Thoracic aorta (tissue), 2 donors: ENCODE results near the gene FIZ1. TPM values are rescaled to one million over a fixed set of nuclear protein-coding genes. Genes with fewer than 3 reads are reported as not detected.
"Not testable (repeated sequence)": the region's sequence is repeated elsewhere in the genome, so short reads cannot be mapped to it uniquely, and the experiment has no call there.

ENCODE experiments used
- ATAC-seq: fragments of 150-250 bp; one replicate; pipeline ENCODE4 v1.8.0; 2017; ENCODE audit warnings: low read depth; ENCODE audit not compliant: insufficient number of reproducible peaks, low FRiP score
- DNase-seq: peaks from one replicate; pipeline ENCODE4 v3.0.0-alpha.2; 2020; ENCODE audit warnings: low spot score
- H3K27ac ChIP-seq, 2 donors: fragments of 200-600 bp; sonication (generic); 1 replicate in 1 of 2; 2 replicates in 1 of 2; pipeline ENCODE4 v1.5.1; 2016; ENCODE audit warnings: mild to moderate bottlenecking in 2 of 2, moderate library complexity in 2 of 2
- H3K27me3 ChIP-seq: fragments of 200-600 bp; sonication (generic); replicated peaks from 2 replicates; pipeline ENCODE4 v1.6.0; 2016; ENCODE audit warnings: mild to moderate bottlenecking; ENCODE audit not compliant: insufficient read depth
- H3K36me3 ChIP-seq: fragments of 200-600 bp; sonication (generic); one replicate; pipeline ENCODE4 v1.5.1; 2016
- H3K4me1 ChIP-seq, 2 donors: fragments of 200-600 bp; sonication (generic); 1 replicate in 1 of 2; 2 replicates in 1 of 2; pipeline versions ENCODE4 v1.5.1 to v1.6.0; 2016; ENCODE audit warnings: low read depth in 2 of 2, mild to moderate bottlenecking in 1 of 2; ENCODE audit not compliant: control insufficient read depth in 1 of 2
- H3K4me3 ChIP-seq: fragments of 200-600 bp; sonication (generic); 2 replicates; pipeline ENCODE4 v1.5.1; 2016; ENCODE audit warnings: mild to moderate bottlenecking
- H3K9me3 ChIP-seq: fragments of 200-600 bp; sonication (generic); 2 replicates; pipeline ENCODE4 v1.5.1; 2016
- total RNA-seq, 2 donors: library from RNA; depleted of rRNA; stranded (reverse); fragments of >200 nt; gene quantifications; one replicate each; pipeline versions ENCODE4 v1.1.0 to v1.2.3, GENCODE V29; 2016
- TF ChIP-seq, protein P1 (sequence below): fragments of 200-600 bp; sonication (generic); IDR thresholded peaks from one replicate; pipeline ENCODE4 v1.5.1; 2019; ENCODE audit warnings: antibody characterized with exemption

Gene FIZ1
- total RNA-seq, 2 donors from 2014 or later = 9.5 to 17.3 TPM

DNA sequence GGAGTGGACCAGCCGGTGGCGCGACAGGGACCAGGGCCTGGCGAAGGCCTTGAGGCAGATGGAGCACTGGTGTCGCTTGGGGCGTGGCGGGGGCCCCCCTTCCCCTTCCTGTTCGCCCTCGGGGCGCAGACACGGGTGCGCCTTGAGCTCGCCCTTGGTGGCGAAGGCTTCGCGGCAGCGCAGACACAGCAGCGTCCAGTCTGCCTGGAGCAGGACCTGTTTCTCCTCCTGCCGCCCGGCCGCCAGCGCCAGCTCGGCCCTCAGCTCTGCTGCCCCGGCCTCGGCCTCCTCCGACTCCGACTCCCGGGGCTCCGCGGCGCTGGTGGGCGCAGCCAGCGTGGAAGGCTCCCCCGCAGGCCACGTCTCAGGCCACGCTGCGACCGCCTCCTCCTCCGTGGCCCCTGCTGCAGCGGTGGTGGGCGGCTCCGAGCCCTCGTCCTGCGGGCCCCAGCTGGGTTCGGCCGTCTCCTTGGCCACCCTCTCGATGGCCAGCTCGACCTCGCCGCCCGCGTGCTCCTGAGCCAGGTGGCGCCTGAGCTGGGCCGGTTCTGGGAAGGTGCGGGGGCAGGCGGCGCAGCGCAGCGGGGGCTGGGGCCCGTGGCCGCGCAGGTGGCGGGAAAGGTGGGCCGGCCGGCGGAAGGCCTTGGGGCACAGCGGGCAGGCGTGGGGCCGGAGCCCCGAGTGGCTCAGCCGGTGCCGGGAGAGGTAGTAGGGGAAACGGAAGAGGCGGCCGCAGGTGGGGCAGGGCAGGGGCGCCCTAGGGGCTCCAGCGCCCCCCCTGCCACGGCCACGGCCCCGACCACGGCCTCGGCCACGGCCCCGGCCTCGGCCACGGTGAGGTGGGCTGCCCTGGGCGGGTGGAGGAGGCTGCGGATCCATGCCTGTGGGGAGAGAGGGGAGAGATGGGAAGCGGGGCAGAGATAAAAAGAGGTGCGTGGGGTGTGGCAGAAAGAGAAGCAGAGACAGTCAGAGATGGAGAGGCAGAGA lies 20.3 kb downstream of the FIZ1 start:
- Histone ChIP-seq H3K4me3 (peak overlapping the region; percentile 99), H3K27ac (peak overlapping the region in 1 of 2 donors; percentile 86), H3K9me3 (no peaks in the 10 kb centered on the region), H3K36me3 (peaks cover 18% of the 10 kb centered on the region), H3K27me3 (no peaks in the 10 kb centered on the region), H3K4me1 (peaks cover 3 to 20% of the 10 kb centered on the region in 2 donors)
- no peak for ATAC-seq
- TF ChIP-seq, protein P1, sequence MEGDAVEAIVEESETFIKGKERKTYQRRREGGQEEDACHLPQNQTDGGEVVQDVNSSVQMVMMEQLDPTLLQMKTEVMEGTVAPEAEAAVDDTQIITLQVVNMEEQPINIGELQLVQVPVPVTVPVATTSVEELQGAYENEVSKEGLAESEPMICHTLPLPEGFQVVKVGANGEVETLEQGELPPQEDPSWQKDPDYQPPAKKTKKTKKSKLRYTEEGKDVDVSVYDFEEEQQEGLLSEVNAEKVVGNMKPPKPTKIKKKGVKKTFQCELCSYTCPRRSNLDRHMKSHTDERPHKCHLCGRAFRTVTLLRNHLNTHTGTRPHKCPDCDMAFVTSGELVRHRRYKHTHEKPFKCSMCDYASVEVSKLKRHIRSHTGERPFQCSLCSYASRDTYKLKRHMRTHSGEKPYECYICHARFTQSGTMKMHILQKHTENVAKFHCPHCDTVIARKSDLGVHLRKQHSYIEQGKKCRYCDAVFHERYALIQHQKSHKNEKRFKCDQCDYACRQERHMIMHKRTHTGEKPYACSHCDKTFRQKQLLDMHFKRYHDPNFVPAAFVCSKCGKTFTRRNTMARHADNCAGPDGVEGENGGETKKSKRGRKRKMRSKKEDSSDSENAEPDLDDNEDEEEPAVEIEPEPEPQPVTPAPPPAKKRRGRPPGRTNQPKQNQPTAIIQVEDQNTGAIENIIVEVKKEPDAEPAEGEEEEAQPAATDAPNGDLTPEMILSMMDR = no peak
- no peak for DNase-seq

DNA sequence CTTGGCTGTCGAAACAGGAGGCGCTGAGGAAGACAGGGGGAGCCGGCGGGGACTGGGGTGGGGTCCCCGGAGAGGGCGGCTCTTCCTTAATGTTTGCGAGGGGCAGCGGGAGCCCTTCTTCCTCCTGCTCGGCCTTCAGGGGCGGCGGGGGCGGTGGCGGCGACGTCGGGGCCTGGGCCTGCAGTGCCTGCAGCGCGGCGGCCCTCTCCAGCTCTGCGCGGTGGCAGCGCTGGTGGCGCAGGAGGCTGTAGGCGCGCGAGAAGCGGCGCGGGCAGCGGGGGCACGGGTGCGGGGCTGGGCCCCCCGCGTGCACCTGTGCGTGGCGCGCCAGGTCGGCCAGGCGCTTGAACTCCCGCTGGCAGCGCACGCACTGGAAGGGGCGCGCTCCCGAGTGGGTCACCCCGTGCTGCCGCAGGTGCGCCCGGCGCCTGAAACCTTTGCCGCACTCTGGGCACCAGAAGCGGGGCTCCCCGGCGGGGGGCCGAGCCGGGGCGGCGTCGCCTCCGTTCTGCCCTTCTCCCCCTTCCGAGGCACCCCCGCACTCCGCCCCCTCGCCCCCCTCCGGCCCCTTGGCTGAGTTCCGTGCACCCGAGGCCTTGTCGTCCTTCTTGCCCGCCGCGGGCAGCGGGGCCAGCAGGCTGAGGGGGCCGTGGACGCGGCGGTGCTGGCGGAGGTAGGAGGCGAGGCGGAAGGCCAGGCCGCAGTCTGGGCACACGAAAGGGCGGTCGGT lies 21.1 kb downstream of the FIZ1 start:
- no peak for DNase-seq
- TF ChIP-seq, protein P1 = no peak
- no peak for ATAC-seq
- Histone ChIP-seq H3K36me3 (peaks cover 18% of the 10 kb centered on the region), H3K9me3 (no peaks in the 10 kb centered on the region), H3K4me3 (no peak overlapping the region), H3K4me1 (peaks cover 3 to 20% of the 10 kb centered on the region in 2 donors), H3K27me3 (no peaks in the 10 kb centered on the region), H3K27ac (no peak overlapping the region)

DNA sequence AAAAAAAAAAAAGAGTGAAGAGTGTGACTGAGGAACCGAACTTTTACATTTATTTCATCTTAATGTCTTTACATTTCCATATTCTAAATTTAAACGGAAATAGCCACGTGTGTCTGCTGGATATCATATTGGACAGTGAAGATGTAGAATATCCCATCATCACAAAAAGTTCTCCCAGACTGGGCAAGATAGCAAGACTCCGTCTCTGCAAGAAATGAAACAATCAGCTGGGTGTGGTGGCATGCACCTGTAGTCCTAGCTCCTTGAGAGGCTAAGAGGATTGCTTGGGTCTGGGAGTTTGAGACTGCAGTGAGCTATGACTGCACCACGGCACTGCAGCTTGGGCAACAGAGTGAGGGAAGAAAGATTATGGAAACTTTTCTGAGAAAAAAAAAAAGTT lies 22.6 kb downstream of the FIZ1 start:
- Histone ChIP-seq H3K27me3 (no peaks in the 10 kb centered on the region), H3K9me3 (no peaks in the 10 kb centered on the region), H3K36me3 (peaks cover 18% of the 10 kb centered on the region), H3K4me1 (peaks cover 3 to 18% of the 10 kb centered on the region in 2 donors), H3K27ac (no peak overlapping the region), H3K4me3 (no peak overlapping the region)
- TF ChIP-seq, protein P1 = no peak
- no peak for ATAC-seq
- DNase-seq = no peak

DNA sequence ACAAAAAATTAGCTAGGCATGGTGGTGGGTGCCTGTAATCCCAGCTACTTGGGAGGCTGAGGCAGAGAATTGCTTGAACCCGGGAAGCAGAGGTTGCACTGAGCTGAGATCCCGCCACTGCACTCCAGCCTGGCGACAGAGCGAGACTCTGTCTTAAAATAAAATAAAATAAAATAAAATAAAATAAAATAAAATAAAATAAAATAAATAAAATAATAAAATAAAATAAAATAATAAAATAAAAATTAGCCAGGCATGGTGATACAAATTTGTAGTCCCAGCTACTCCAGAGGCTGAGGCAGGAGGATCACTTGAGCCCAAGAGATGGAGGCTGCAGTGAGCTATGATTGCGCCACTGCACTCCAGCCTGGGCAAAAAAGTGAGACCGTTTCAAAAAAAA lies 25.4 kb downstream of the FIZ1 start:
- not testable (repeated sequence) for DNase-seq, H3K4me1 ChIP-seq, H3K9me3 ChIP-seq, ATAC-seq, H3K4me3 ChIP-seq, H3K27ac ChIP-seq, H3K27me3 ChIP-seq
- H3K36me3 ChIP-seq = peaks cover 17% of the 10 kb centered on the region

DNA sequence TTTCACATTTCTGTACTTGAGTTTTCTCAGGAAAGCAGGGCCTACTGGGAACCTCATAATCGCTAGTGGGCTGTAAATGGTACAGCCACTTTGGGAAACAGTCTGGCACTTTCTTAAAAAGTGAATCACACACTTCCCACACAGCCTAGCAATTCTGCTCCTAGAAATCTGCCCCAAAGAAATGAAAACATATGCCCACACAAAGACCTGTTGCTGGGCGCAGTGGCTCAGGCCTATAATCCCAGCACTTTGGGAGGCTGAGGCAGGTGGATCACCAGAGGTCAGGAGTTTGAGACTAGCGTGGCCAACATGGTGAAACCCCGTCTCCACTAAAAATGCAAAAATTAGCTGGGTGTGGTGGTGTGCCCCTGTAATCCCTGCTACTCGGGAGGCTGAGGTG lies 29.8 kb downstream of the FIZ1 start:
- DNase-seq, ATAC-seq, H3K9me3 ChIP-seq, H3K4me1 ChIP-seq, H3K27me3 ChIP-seq, H3K36me3 ChIP-seq, H3K27ac ChIP-seq, H3K4me3 ChIP-seq: not testable (repeated sequence)
